ENCODE results near the gene MAGIX. TPM values are rescaled to one million over a fixed set of nuclear protein-coding genes. Genes with fewer than 3 reads are reported as not detected.

The MAGIX gene
- total RNA-seq, 4 donors from 2014 or later = 0.17 to 3.0 (median 0.35) TPM

GRCh38 chrX:49165901-49166881 is 3.6 kb downstream of the MAGIX start:
- no peak for TF ChIP-seq CTCF (IDR thresholded peaks at IDR 0.05; ENCODE audit: low read depth)

GRCh38 chrX:49166914-49167739 is 4.6 kb downstream of the MAGIX start:
- TF ChIP-seq CTCF (IDR thresholded peaks at IDR 0.05; ENCODE audit: low read depth) = no peak

GRCh38 chrX:49167740-49168108 is 5.2 kb downstream of the MAGIX start:
- TF ChIP-seq CTCF (IDR thresholded peaks at IDR 0.05; ENCODE audit: low read depth) = no peak

GRCh38 chrX:49171752-49172279 is 9.3 kb downstream of the MAGIX start, which contains the start of gene PLP2:
PLP2 (plus strand) TSS chrX:49171898; CDS start chrX:49172001, 103 bp downstream.
- no peak for TF ChIP-seq CTCF (IDR thresholded peaks at IDR 0.05; ENCODE audit: low read depth)

- no peak for TF ChIP-seq CTCF (IDR thresholded peaks at IDR 0.05; ENCODE audit: low read depth)
Observed at GRCh38 chrX:49172280-49172780, 9.8 kb downstream of the MAGIX start.

- no peak for TF ChIP-seq CTCF (IDR thresholded peaks at IDR 0.05; ENCODE audit: low read depth)
Observed at GRCh38 chrX:49174723-49175122, 12.2 kb downstream of the MAGIX start.
